ENCODE measurements around the gene CRPPA.

GRCh38 chr7:16432425-16432731 is 11.0 kb upstream of the CRPPA start:
- TF ChIP-seq ZC3H10 (CRISPR knock-in tag; IDR thresholded peaks at IDR 0.05): no peak
- no peak for TF ChIP-seq ZFP3 (CRISPR knock-in tag; IDR thresholded peaks at IDR 0.05)
- no peak for TF ChIP-seq PATZ1 (CRISPR knock-in tag; IDR thresholded peaks at IDR 0.05; ENCODE audit: borderline replicate concordance)
- no peak for TF ChIP-seq CREB5 (CRISPR knock-in tag; IDR thresholded peaks at IDR 0.05; ENCODE audit: low read depth)
- TF ChIP-seq ZNF8 (CRISPR knock-in tag; IDR thresholded peaks at IDR 0.05): no peak
- TF ChIP-seq POU6F1 (CRISPR knock-in tag; IDR thresholded peaks at IDR 0.05; ENCODE audit: borderline replicate concordance, low read depth): no peak
- no peak for TF ChIP-seq GLIS3 (CRISPR knock-in tag; IDR thresholded peaks at IDR 0.05)
- TF ChIP-seq OSR1 (CRISPR knock-in tag; IDR thresholded peaks at IDR 0.05): no peak
- no peak for TF ChIP-seq ZNF565 (CRISPR knock-in tag; conservative IDR thresholded peaks at IDR 0.05; ENCODE audit: low read depth)
- TF ChIP-seq ESRRG (CRISPR knock-in tag; IDR thresholded peaks at IDR 0.05): no peak

Data from SK-N-SH treated with all-trans-retinoic acid at 6 μM for 48 hours (cell line).